IPS DF 6.9 (cell line): ENCODE results near the gene POU5F1.
"Not testable (repeated sequence)": the region's sequence is repeated elsewhere in the genome, so short reads cannot be mapped to it uniquely, and the experiment has no call there.

ENCODE experiments used
- DNase-seq: peaks from one replicate; pipeline ENCODE4 v3.0.0-alpha.2; 2013; ENCODE audit warnings: low read depth, low spot score
- H3K27ac ChIP-seq: one replicate; pipeline ENCODE4 v1.5.1; 2013; ENCODE audit warnings: low read length, control low read depth
- H3K27me3 ChIP-seq: 2 replicates; pipeline ENCODE4 v1.6.1; 2013; ENCODE audit warnings: mild to moderate bottlenecking, low read length; ENCODE audit not compliant: control insufficient read depth, insufficient read depth
- H3K36me3 ChIP-seq: 2 replicates; pipeline ENCODE4 v1.6.1; 2013; ENCODE audit warnings: low read length; ENCODE audit not compliant: control insufficient read depth, insufficient read depth
- H3K4me1 ChIP-seq: 2 replicates; pipeline ENCODE4 v1.6.1; 2013; ENCODE audit warnings: low read length; ENCODE audit not compliant: control insufficient read depth, insufficient read depth
- H3K4me3 ChIP-seq: 2 replicates; pipeline ENCODE4 v1.5.1; 2013; ENCODE audit warnings: mild to moderate bottlenecking, low read length
- H3K9me3 ChIP-seq: 2 replicates; pipeline ENCODE4 v1.6.1; 2013; ENCODE audit warnings: low read length, inconsistent platforms; ENCODE audit not compliant: control insufficient read depth, insufficient read depth
- WGBS: extraction: QIAGEN DNeasy Blood & Tissue Kit; methylation state at CpG from one replicate; pipeline ENCODE4 v1.1.7; 2013; ENCODE audit warnings: mixed read lengths, missing lambda C conversion rate; ENCODE audit not compliant: insufficient read length, insufficient coverage; 5-methylcytosine and 5-hydroxymethylcytosine counted together

POU5F1 gene

GRCh38 chr6:31170600-31170881 is at the start of gene POU5F1:
Gene POU5F1 (minus strand): TSS chr6:31170682. CDS start chr6:31170620, 62 bp downstream.
- Histone ChIP-seq H3K9me3 (no peaks in the 10 kb centered on the region), H3K4me3 (peak within 1 kb of the TSS; percentile 94), H3K27ac (peak within 1 kb of the TSS; percentile 41), H3K36me3 (no peaks in the 10 kb centered on the region; the same call in 1 of the 2 replicates), H3K4me1 (peaks cover 8% of the 10 kb centered on the region), H3K27me3 (no peaks in the 10 kb centered on the region)
- WGBS = no CpG with 5 or more reads among the region's 9 CpGs
- no peak for DNase-seq

GRCh38 chr6:31216208-31216898 is 45.9 kb upstream of the POU5F1 start:
- DNase-seq = no peak
- no CpG with 5 or more reads among the region's 7 CpGs for WGBS
- H3K27me3 ChIP-seq = no peaks in the 10 kb centered on the region
- H3K27ac ChIP-seq = no peak overlapping the region
- no peaks in the 10 kb centered on the region for H3K9me3 ChIP-seq
- H3K36me3 ChIP-seq = no peaks in the 10 kb centered on the region
- no peak overlapping the region for H3K4me3 ChIP-seq
- H3K4me1 ChIP-seq = no peaks in the 10 kb centered on the region

GRCh38 chr6:31215216-31215615 is 44.7 kb upstream of the POU5F1 start:
- WGBS = no CpG with 5 or more reads among the region's 2 CpGs
- not testable (repeated sequence) for H3K4me3 ChIP-seq, H3K27me3 ChIP-seq, H3K4me1 ChIP-seq, H3K9me3 ChIP-seq, H3K36me3 ChIP-seq, DNase-seq, H3K27ac ChIP-seq

GRCh38 chr6:31214516-31214915 is 44.0 kb upstream of the POU5F1 start:
- no peak overlapping the region for H3K4me3 ChIP-seq
- H3K36me3 ChIP-seq = no peaks in the 10 kb centered on the region
- H3K27me3 ChIP-seq = no peaks in the 10 kb centered on the region
- no peak for DNase-seq
- no CpG with 5 or more reads among the region's 1 CpG for WGBS
- no peaks in the 10 kb centered on the region for H3K9me3 ChIP-seq
- peaks cover 2% of the 10 kb centered on the region; the same call in 1 of the 2 replicates for H3K4me1 ChIP-seq
- H3K27ac ChIP-seq = no peak overlapping the region

- no peak for DNase-seq
- no peaks in the 10 kb centered on the region for H3K9me3 ChIP-seq
- peaks cover 2% of the 10 kb centered on the region; the same call in 1 of the 2 replicates for H3K4me1 ChIP-seq
- no peaks in the 10 kb centered on the region for H3K27me3 ChIP-seq
- H3K4me3 ChIP-seq = no peak overlapping the region
- H3K27ac ChIP-seq = no peak overlapping the region
- H3K36me3 ChIP-seq = no peaks in the 10 kb centered on the region
- no CpG with 5 or more reads among the region's 5 CpGs for WGBS
These were observed 40.5 kb upstream of the POU5F1 start for GRCh38 chr6:31210741-31211532.

GRCh38 chr6:31210123-31210522 is 39.6 kb upstream of the POU5F1 start:
- no peak for DNase-seq
- H3K27me3 ChIP-seq = no peaks in the 10 kb centered on the region
- no peaks in the 10 kb centered on the region for H3K9me3 ChIP-seq
- no CpG with 5 or more reads among the region's 6 CpGs for WGBS
- no peak overlapping the region for H3K4me3 ChIP-seq
- H3K36me3 ChIP-seq = no peaks in the 10 kb centered on the region
- H3K4me1 ChIP-seq = peaks cover 2% of the 10 kb centered on the region; the same call in 1 of the 2 replicates
- no peak overlapping the region for H3K27ac ChIP-seq

GRCh38 chr6:31209137-31209536 is 38.7 kb upstream of the POU5F1 start:
- H3K4me3 ChIP-seq = no peak overlapping the region
- no peaks in the 10 kb centered on the region for H3K36me3 ChIP-seq
- H3K27me3 ChIP-seq = no peaks in the 10 kb centered on the region
- peaks cover 2% of the 10 kb centered on the region; the same call in 1 of the 2 replicates for H3K4me1 ChIP-seq
- H3K27ac ChIP-seq = no peak overlapping the region
- no peak for DNase-seq
- WGBS = no CpG with 5 or more reads among the region's 2 CpGs
- no peaks in the 10 kb centered on the region for H3K9me3 ChIP-seq

GRCh38 chr6:31208506-31208905 is 38.0 kb upstream of the POU5F1 start:
- no CpG with 5 or more reads among the region's 2 CpGs for WGBS
- DNase-seq = no peak
- peaks cover 2% of the 10 kb centered on the region; the same call in 1 of the 2 replicates for H3K4me1 ChIP-seq
- H3K9me3 ChIP-seq = no peaks in the 10 kb centered on the region
- no peak overlapping the region for H3K27ac ChIP-seq
- H3K4me3 ChIP-seq = no peak overlapping the region
- H3K36me3 ChIP-seq = no peaks in the 10 kb centered on the region
- no peaks in the 10 kb centered on the region for H3K27me3 ChIP-seq

- Histone ChIP-seq H3K27me3 (no peaks in the 10 kb centered on the region), H3K36me3 (no peaks in the 10 kb centered on the region; the same call in 1 of the 2 replicates), H3K27ac (no peak overlapping the region), H3K9me3 (no peaks in the 10 kb centered on the region), H3K4me1 (peaks cover 4% of the 10 kb centered on the region; the same call in 1 of the 2 replicates), H3K4me3 (no peak overlapping the region)
- no peak for DNase-seq
- WGBS = 100% methylated on average over 1 of the region's 2 CpGs
These were observed 35.2 kb upstream of the POU5F1 start for GRCh38 chr6:31205638-31206037.

GRCh38 chr6:31204751-31205145 is 34.3 kb upstream of the POU5F1 start:
- H3K27ac ChIP-seq = no peak overlapping the region
- no CpG with 5 or more reads among the region's 4 CpGs for WGBS
- H3K9me3 ChIP-seq = no peaks in the 10 kb centered on the region
- H3K27me3 ChIP-seq = no peaks in the 10 kb centered on the region
- no peak for DNase-seq
- H3K36me3 ChIP-seq = no peaks in the 10 kb centered on the region; the same call in 1 of the 2 replicates
- H3K4me1 ChIP-seq = 0 out of 2 replicates have a peak, but pooled peaks cover 2% of the 10 kb centered on the region
- no peak overlapping the region for H3K4me3 ChIP-seq
